ENCODE measurements around the gene MRPL36. TPM values are rescaled to one million over a fixed set of nuclear protein-coding genes. Genes with fewer than 3 reads are reported as not detected.

The MRPL36 gene
- total and polyA plus RNA-seq, 9 of the 15 experiments (the other 6 are each of a cell fraction or from before 2014, with no cell fraction given): 78.3 to 557 (median 124) TPM

DNA sequence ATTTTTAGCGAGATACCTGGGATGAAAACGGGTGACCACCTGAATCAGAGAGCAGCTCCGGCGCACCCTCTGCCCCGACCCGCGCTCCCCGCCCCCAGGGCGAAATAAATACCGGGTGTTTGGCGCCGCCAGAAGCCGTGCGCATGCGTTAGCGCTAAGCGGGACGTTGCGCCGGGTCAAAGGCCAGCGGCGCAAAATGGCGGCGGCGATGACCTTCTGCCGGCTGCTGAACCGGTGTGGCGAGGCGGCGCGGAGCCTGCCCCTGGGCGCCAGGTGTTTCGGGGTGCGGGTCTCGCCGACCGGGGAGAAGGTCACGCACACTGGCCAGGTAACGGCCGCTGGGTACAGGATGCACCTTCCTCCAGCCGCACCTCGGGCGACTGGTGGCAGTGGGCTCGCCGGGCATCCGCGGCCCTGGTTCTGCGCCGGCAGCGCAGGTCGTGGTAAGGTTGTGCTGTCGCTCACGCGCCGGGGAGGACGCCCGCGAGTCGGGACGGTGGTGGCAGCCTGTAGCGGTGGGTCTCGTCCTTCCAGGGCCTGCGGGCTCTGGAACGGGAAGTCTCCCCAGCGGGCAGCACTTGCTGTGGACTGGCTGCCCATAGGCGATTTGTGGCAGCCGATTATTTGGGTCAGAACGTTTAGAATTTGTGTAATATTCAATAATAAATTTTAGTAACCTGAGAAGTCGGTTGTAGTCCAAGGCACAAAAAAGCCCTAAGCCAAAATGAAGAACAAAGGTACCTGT lies 1.8 kb upstream of the MRPL36 start, which contains the start of gene NDUFS6 (continued):
- TF ChIP-seq, protein P1, sequence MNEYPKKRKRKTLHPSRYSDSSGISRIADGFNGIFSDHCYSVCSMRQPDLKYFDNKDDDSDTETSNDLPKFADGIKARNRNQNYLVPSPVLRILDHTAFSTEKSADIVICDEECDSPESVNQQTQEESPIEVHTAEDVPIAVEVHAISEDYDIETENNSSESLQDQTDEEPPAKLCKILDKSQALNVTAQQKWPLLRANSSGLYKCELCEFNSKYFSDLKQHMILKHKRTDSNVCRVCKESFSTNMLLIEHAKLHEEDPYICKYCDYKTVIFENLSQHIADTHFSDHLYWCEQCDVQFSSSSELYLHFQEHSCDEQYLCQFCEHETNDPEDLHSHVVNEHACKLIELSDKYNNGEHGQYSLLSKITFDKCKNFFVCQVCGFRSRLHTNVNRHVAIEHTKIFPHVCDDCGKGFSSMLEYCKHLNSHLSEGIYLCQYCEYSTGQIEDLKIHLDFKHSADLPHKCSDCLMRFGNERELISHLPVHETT (CRISPR knock-in tag; conservative IDR thresholded peaks at IDR 0.05 in 1 of 2, IDR thresholded peaks at IDR 0.05 in 1 of 2): peak in 1 of 2 experiments; percentile 81; a peak in 2 of 4 replicates
- TF ChIP-seq ERF (CRISPR knock-in tag; IDR thresholded peaks at IDR 0.05) (no peak), STAT5A (IDR thresholded peaks at IDR 0.05; ENCODE audit: borderline replicate concordance, low read length) (no peak), SMARCA5 (IDR thresholded peaks at IDR 0.05) (no peak), TBL1XR1 (IDR thresholded peaks at IDR 0.05; ENCODE audit: low read length in 2 of 2) (peak; percentile 8 to 14; a peak in 1 of 4 replicates), ZNF121 (CRISPR knock-in tag; conservative IDR thresholded peaks at IDR 0.05) (no peak), MBD2 (IDR thresholded peaks at IDR 0.05; ENCODE audit: borderline replicate concordance, low read depth) (peak; percentile 71; the same call in 1 of the 2 replicates), ATF1 (CRISPR knock-in tag; IDR thresholded peaks at IDR 0.05) (no peak), ATF1 (tag; IDR thresholded peaks at IDR 0.05) (peak; percentile 66), NFRKB (IDR thresholded peaks at IDR 0.05; ENCODE audit: low read depth) (peak; percentile 89), TAF9B (IDR thresholded peaks at IDR 0.05; ENCODE audit: partially characterized antibody) (peak; percentile 95), ZNF75A (CRISPR knock-in tag; IDR thresholded peaks at IDR 0.05) (no peak), LEF1 (IDR thresholded peaks at IDR 0.05) (no peak)

Measured in K562 (cell line).